NCI-H1694 (cell line): ENCODE measurements around the gene ZMYM4.
"Not testable (repeated sequence)": the region's sequence is repeated elsewhere in the genome, so short reads cannot be mapped to it uniquely, and the experiment has no call there.

ENCODE experiments used
- DNase-seq: peaks from one replicate; lab custom pipeline; 2025; lab: John Stamatoyannopoulos, UW

The ZMYM4 gene

DNA sequence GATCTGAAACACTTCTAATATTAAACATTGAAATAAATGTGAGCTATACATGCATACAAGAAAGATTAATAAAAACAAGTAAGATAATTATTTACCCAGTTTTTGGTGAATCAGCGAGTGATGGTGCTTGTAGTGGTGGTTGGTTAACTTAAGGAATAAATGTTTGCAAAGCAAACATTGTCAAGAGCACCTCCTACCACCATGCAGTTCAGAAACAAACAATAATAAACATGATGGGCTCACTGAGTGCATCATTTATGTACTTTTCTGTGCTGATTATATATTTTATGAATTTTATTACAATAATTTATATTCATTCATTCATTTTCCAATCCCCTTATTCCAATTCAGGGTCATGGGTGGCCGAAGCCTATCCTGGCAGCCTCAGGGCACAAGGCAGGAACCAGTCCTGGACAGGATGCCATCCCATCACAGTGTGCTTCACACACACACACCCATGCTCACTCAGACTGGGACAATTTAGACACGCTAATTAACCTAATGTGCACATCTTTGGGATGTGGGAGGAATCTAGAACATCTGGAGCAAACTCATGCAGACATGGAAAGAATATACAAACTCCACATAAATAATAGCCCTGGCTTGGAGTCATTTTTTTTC, 57.8 kb downstream of the ZMYM4 start:
- no peak for DNase-seq

DNA sequence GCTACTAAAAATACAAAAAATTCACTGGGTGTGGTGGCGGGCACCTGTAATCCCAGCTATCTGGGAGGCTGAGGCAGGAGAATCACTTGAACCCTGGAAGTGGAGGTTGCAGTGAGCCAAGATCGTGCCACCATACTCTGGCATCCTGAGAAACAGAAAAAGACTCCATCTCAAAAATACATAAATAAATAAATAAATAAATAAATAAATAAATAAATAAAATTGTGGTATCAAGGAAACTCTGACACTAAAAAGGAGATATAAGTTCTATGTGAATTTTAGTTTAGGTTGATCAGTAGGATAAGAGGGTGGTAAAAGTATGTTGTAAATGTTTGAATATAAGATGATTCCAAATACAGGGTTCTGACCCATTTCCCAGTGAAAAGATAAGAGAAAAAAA, 63.1 kb downstream of the ZMYM4 start:
- DNase-seq = not testable (repeated sequence)

DNA sequence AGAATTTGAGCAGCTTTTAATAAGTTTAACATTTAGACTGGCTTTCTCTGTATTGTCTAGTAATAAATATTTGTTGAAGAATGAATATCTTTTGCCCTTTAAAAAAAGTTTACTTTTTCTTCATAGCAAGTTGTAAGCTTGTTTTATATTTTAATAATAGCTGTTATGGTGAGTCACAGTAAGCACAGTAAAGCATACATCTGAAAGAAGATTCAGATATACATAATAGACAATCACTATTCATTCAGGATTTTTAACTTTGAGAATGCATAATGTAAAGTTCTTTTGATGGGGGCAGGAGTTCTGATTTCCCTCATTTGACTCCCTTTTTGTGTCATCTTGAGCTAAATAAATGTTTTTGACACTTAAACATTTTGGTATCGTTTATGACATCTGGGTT, 66.0 kb downstream of the ZMYM4 start:
- DNase-seq = no peak

DNA sequence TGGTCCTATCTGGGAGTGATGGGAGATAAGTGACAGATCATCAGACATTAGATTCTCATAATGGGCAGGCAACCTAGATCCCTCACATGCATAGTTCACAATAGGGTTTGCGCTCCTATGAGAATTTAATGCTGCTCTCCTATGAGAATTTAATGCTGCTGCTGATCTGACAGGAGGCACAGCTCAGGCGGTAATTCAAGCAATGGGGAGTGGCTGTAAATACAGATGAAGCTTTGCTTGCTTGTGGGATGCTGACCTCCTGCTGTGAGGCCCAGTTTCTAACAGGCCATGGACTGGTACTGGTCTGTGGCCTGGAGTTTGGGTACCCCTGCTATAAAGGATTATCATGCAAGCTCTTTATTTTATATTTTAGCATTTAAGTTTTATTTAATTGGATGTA, 72.0 kb downstream of the ZMYM4 start:
- no peak for DNase-seq

DNA sequence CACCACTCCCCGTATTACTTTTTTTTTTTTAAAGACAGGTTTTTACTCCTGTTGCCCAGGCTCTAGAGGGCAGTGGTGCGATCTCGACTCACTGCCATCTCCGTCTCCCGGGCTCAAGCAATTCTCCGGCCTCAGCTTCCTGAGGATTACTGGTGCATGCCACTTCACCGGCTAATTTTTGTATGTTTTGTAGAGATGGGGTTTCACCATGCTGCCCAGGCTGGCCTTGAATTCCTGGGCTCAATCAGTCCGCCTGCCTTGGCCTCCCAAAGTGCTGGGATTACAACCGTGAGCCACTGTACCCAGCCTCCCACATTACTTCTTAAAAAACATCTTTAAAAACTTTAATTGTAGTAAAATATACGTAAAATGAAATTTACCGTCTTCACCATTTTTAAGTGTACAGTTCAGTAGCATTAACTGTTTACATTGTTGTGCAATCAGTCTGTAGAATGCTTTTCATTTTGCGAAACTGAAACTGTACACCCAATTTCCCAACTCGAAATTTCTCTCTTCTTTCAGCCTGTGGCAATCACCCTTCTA, 77.0 kb downstream of the ZMYM4 start:
- no peak for DNase-seq

DNA sequence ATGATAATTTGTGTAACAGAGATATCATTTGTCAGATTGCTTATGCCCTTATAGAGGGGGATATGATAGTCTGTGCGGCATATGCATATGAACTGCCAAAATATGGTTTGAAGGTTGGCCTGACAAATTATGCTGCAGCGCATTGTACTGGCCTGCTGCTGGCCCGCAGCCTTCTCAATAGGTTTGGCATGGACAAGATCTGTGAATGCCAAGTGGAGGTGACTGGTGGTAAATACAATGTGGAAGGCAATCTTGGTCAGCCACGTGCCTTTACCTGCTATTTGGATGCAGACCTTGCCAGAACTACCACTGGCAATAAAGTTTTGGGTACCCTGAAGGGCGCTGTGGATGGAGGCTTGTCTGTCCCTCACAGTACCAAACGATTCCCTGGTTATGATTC, 82.4 kb downstream of the ZMYM4 start:
- DNase-seq = no peak

DNA sequence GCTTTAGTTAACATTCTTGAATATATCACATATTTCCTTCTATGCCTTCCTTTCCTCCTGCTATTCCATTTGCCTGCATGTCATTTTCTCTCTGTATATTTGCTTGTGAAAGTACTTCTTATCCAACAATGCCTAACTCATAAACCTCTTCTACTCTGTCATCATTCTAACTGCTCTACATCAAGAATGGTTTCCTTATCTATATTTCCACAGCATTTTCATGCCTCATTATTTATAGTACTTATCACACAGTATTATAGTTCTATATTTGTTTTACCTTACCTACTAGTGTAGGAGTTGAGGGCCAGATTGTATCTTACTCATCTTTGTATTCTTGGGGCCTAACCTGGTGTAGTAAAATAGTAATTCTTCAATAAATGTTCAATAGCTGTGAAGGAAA, 91.5 kb downstream of the ZMYM4 start:
- DNase-seq = no peak

DNA sequence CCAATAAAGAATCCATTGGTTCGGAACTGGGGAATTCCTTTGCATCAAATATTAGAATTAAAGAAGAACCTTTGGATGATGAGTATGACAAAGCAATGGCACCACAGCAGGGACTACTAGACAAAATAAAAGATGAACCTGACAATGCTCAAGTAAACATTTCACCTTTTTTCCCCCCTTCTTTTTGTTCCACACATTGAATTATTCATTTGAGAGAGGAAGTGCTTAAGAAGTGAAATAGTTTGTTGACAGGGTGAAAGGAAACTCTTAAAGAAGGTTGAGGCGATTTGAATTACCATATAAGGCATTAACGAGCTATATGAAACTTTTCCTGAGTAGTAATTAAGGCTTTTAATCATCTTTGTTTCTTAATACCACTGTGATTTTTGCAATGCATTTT, 93.1 kb downstream of the ZMYM4 start:
- no peak for DNase-seq

DNA sequence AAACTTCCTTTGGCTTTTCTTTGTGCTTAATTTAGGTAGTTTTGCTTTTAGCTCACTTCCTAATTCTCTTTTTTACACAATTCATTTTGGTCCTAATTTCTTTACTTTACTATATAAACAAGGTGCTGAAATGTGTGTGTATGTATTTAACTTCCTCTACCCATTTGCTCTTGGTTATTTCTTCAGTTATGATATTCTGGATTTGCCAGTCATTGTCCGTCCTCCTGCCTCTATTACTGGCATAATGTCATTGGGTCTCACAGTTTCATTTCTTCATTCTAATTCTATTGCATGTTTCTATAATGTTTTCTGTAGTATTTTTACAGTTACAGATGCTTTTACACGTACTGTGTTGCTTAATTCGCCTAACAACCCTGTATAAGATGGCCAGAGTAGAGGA, 96.2 kb downstream of the ZMYM4 start:
- no peak for DNase-seq

DNA sequence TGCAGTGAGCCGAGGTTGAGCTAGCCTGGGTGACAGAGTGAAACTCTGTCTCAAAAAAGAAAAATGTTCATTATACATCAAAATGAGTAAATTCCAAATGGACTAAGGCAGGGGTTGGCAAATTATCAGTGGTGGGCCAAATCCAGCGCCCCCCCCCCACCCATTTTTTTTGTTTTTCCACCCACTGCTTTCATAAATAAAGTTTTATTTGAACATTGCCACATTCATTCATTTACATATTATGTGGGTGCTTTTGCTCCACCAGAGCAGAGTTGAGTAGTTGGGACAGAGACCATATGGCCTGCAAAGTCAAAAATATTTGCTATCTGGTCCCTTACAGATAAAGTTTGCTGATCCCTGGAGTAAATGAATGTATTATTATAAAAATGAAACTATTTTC, 99.4 kb downstream of the ZMYM4 start:
- no peak for DNase-seq

DNA sequence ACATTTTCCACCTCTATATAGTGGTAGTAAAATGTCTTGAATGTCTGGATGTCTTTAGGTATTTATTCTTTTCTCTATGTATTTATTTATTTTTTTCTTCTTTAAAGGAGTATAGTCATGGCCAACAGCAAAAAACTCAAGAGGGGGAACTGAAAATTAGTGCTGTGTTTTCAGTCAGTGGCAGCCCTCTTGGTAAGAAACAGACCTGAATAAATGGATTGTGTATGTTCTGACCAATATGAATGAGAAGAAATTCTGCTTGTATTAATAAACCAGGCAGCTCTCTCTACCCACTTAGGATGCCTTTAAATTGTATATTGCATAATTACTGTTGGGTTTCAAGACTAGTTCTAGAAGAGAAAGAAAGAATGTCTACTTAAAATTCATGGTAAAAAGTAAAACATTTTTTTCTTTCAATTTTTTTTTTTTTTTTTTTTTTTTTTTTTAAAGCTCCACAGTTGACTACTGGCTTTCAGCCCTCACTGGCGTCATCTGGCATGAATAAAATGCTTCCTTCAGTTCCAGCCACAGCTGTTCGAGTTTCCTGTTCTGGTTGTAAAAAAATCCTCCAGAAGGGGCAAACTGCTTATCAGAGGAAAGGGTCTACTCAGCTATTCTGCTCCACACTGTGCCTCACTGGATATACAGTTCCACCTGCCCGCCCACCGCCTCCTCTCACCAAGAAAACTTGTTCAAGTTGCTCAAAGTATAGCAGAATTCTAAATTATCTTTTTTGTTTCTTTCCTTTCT, 101.6 kb downstream of the ZMYM4 start:
- DNase-seq = peak; percentile 74

DNA sequence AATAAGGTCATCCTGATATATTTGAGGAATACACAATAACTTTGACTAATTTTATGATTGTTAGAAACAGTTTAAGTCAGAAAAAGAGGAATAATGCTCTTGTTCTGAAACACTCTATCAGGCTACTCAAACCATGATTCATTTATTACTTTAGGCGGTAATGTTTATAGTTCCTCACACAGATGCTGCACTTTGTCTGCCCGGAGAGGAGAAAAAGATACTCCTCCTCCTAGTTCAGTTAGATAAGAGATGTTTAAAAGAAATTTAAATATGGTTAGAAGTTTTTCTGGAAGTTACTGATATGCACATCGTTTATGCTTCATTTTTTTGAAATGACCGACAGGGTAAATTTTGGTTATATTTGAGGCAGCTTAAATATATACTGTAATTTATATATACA, 103.0 kb downstream of the ZMYM4 start:
- no peak for DNase-seq

DNA sequence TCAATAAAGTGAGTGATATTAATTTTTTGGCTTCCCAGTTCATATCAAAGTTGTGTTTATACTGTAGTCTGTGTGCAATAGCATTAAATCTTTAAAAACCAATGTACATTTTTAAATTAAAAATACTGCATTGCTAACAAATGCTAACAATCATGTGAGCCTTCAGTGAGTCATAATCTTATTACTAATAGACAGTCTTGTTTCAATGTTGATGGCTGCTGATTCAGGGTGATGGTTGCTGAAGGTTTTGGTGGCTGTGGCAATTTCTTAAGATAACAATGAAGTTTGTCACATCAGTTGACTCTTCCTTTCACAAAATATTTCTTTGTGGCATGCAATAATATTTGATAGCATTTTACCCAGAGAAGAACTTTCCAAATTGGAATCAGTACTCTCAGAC, 109.0 kb downstream of the ZMYM4 start:
- DNase-seq = no peak

DNA sequence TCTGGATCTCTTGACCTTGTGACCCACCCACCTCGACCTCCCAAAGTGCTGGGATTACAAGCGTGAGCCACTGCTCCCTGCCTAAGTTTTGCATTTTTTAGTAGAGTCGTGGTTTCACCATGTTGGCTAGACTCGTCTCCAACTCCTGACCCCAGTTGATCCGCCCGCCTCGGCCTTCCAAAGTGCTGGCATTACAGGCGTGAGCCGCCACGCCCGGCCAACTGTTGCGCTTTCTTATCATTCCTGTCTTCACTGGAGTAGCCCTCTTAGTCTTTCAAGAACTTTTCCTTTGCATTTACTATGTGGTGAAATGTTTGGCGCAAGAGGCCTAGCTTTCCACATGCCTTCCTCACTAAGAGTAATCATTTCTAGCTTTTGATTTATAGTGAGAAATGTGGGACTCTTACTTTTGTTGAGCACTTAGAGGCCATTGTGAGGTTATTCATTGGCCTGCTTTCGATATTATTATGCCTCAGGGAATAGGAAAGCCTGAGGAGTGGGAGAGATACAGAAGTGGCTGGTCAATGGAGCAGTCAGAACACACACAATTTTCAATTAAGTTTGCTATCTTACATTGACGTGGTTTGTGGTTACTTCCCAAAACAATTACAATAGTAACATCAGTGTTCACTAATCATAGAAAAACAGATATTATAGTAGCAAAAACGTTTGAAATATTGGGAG, 111.0 kb downstream of the ZMYM4 start:
- DNase-seq = no peak

DNA sequence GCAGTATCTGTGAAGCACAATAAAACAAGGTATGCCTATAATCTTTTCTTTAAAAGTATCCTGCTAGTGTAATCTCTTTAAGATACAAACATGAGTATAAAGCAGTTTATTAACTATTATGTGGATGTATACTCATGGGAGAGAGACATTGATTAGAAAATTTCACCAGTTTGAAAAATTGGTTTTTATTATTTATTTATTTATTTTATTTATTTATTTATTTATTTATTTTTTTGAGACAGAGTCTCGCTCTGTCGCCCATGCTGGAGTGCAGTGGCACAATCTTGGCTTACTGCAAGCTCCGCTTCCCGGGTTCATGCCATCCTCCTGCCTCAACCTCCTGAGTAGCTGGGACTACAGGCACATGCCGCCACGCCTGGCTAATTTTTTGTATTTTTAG, 111.6 kb downstream of the ZMYM4 start:
- not testable (repeated sequence) for DNase-seq

DNA sequence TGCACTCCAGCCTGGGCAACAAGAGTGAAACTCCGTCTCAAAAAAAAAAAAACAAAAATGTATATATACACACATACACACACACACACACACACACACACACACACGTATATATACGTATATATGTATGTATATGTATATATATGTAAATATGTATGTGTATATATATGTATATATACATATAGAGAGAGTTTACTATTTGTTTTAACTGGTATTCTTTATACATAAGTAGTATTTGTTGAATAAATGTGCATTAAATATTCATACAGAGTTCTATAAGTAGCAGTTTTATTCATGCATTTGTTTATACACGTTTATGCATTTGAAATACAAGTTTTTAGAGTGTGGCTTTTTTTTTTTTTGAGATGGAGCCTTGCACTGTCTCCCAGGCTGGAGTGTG, 113.6 kb downstream of the ZMYM4 start:
- DNase-seq = no peak

DNA sequence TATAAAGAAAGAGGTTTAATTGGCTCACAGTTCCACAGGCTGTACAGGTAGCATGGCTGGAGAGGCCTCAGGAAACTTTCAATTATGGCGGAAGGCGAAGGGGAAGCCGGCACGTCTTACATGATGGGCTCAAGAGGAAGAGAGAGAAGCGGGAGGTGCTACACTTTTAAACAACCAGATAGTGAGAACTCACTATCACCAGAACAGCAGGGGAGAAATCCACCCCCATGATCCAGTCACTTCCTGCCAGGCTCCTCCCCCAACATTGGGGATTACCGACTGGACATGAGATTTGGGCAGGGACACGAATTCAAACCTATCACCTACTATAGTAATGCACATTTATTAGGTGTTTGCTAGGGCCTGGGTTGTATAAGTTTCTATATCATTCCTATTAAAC, 117.8 kb downstream of the ZMYM4 start:
- no peak for DNase-seq

DNA sequence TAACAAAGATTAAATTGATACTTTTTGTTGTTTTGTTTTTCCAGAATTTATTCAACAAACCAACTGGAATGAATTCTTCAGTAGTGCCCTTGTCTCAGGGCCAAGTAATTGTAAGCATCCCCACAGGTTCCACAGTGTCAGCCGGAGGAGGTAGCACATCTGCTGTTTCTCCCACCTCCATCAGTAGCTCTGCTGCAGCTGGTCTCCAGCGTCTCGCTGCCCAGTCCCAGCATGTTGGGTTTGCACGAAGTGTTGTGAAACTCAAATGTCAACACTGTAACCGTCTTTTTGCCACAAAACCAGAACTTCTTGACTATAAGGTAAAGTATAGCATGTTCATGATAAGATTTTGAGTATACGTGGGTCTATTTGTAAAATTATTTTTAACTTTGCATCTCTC, 118.5 kb downstream of the ZMYM4 start:
- DNase-seq = no peak

DNA sequence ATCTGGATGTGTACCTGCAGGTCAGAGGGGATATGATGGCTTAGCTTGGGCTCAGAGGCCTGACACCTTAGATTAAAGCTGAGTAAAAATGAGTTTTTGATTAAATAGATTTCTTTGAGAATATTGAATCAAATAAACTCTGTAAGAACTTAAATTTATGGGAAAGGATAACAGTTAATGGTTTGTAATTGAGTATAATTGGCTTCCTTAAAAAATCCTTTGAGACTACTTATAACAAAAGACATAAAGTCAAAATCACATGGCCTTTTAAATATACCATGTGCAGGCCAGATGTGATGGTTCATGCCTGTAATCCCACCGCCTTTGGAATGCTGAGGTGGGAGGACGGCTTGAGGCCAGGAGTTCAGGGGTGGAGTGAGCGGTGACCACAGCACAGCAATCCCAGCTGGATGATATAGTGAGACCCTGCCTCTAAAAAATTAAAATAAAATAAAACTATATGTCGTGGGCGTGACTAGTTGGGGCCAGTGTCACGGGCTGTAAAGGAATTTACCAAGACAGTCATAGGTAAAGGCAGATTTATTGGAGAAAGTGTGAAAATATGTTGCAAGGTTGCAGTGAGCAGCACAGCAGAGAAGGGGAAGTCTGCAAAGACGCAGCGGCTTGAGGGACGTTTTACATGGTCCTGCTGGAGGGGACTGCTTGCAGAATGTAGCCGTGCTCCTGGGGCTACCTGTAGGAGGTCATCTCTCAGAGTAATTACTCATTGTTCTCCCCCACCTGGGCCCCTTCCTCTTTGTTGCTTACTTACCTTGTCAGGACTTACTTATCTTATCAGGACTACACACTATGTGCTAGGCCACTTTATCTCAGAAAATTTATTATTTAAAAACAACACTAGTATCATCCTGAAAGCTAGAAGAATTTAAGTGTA, 122.3 kb downstream of the ZMYM4 start:
- no peak for DNase-seq

DNA sequence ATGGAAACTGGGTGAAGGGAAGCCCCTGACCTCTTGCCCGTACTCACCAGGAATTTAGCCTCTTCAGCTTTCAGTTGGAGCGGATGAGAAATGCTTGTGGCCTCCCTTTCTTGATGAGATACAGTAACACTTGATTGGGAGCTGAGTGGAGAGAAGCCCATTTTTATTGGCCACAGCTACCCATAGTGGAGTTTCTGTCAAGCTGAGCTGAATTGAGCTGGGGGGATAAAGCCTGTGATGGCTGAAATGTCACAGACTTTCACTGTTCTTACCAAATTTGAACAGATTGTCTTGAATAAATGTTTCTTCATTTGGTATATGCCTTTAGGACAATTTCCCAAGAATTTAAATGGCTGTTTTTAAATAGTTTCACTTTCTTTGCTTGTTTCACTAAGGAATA, 125.9 kb downstream of the ZMYM4 start:
- DNase-seq = no peak

DNA sequence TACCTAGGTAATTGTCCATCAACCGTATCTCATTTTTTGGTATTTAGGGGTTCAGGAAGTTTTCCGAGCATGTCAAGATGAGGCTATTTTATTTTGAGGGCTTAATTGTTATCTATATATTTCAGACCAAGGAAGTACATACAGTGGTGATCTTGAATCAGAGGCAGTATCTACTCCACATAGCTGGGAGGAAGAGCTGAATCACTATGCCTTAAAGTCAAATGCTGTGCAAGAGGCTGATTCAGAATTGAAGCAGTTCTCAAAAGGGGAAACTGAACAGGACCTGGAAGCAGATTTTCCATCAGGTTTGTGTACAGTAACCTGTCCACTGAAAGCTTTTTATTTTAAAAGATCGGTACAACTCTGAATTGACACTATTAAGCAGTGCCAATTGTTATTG, 130.2 kb downstream of the ZMYM4 start:
- no peak for DNase-seq

DNA sequence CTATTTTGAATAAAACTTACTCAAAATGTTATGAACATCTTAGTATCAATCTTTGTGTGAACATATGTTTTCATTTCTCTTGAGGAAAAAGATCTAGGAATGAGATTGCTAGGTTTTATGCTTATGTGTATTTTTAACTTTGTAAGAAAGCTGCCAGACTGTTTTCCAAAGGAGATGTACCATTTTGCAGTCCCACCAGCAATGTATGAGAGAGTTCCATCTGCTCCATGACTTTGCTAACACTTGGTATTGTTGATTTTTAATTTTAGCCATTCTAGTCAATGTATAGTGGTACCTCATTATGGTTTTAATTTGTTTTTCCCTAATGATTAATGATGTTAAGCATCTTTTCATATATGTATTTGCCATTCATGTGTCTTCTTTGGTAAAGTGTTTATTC, 132.5 kb downstream of the ZMYM4 start:
- no peak for DNase-seq
